CD8-positive, alpha-beta memory T cell (primary cell): Measurements from ENCODE around the gene DNAJC19. TPM values are rescaled to one million over a fixed set of nuclear protein-coding genes. Genes with fewer than 3 reads are reported as not detected.

Experiments used
- CTCF ChIA-PET: fragments of 350-600 bp; sonication (Branson Sonifier 250); formaldehyde crosslinking; loops from one replicate; lab custom pipeline; 2021; ENCODE audit warnings: antibody characterized with exemption; lab: Charles Lee
- POLR2A ChIA-PET: fragments of 350-600 bp; sonication (Branson Sonifier 250); formaldehyde crosslinking; loops from one replicate; lab custom pipeline; 2021; ENCODE audit warnings: antibody characterized with exemption; lab: Charles Lee
- DNase-seq, 5 donors: peaks; one replicate each; pipeline versions ENCODE4 v3.0.0 to v3.0.0-alpha.2; 2020 to 2022; ENCODE audit warnings: mixed read lengths in 1 of 5
- H3K27ac ChIP-seq: one replicate; pipeline ENCODE4 v1.7.0; 2013; ENCODE audit warnings: low read depth, mild to moderate bottlenecking, low read length, moderate library complexity
- H3K27me3 ChIP-seq: 2 replicates; pipeline ENCODE4 v1.7.0; 2013; ENCODE audit warnings: low read length, mild to moderate bottlenecking; ENCODE audit not compliant: insufficient read depth, poor library complexity, severe bottlenecking
- H3K36me3 ChIP-seq: 2 replicates; pipeline ENCODE4 v1.7.0; 2013; ENCODE audit warnings: mild to moderate bottlenecking, low read length, moderate library complexity; ENCODE audit not compliant: insufficient read depth
- H3K4me1 ChIP-seq: 2 replicates; pipeline ENCODE4 v1.7.0; 2013; ENCODE audit warnings: mild to moderate bottlenecking, low read length, moderate library complexity; ENCODE audit not compliant: insufficient read depth
- H3K4me3 ChIP-seq: 2 replicates; pipeline ENCODE4 v1.7.0; 2013; ENCODE audit warnings: mild to moderate bottlenecking, low read length
- H3K9me3 ChIP-seq: 2 replicates; pipeline ENCODE4 v1.7.0; 2013; ENCODE audit warnings: mild to moderate bottlenecking, low read length
- H3K27ac Mint-ChIP-seq, 8 donors: one replicate each; pipeline ENCODE4 v1.8.0; 2020 to 2021; ENCODE audit warnings: mixed read lengths in 8 of 8, mild to moderate bottlenecking in 6 of 8, inconsistent platforms in 3 of 8, moderate library complexity in 3 of 8
- H3K27me3 Mint-ChIP-seq, 2 donors: one replicate each; pipeline ENCODE4 v1.8.0; 2020 to 2021; ENCODE audit warnings: mixed read lengths in 2 of 2, mild to moderate bottlenecking in 1 of 2, moderate library complexity in 1 of 2
- H3K36me3 Mint-ChIP-seq, 3 donors: one replicate each; pipeline ENCODE4 v1.8.0; 2020 to 2021; ENCODE audit warnings: mixed read lengths in 3 of 3, inconsistent platforms in 1 of 3, mild to moderate bottlenecking in 1 of 3
- H3K4me1 Mint-ChIP-seq, 3 donors: one replicate each; pipeline ENCODE4 v1.8.0; 2020 to 2021; ENCODE audit warnings: mixed read lengths in 3 of 3, inconsistent platforms in 1 of 3, mild to moderate bottlenecking in 1 of 3
- H3K4me3 Mint-ChIP-seq, 7 donors: one replicate each; pipeline ENCODE4 v1.8.0; 2020 to 2021; ENCODE audit warnings: mixed read lengths in 7 of 7, mild to moderate bottlenecking in 6 of 7, moderate library complexity in 4 of 7, inconsistent platforms in 2 of 7
- H3K9me3 Mint-ChIP-seq, 5 donors: one replicate each; pipeline ENCODE4 v1.8.0; 2020 to 2022; ENCODE audit warnings: mixed read lengths in 5 of 5, mild to moderate bottlenecking in 3 of 5, moderate library complexity in 2 of 5, inconsistent platforms in 1 of 5
- polyA plus RNA-seq: library from polyadenylated mRNA; unstranded; fragments of 300-500 nt; fragmentation: Illumina TruSeq; gene quantifications from one replicate; pipeline ENCODE4 v1.2.3, GENCODE V29; 2021
- total RNA-seq, 2 experiments: library from RNA; stranded (reverse); gene quantifications; one replicate each; pipeline ENCODE4 v1.2.3, GENCODE V29; 2021

Gene DNAJC19
- total and polyA plus RNA-seq, 3 experiments from 2014 or later: 70.2 to 102 (median 72.0) TPM

GRCh38 chr3:180980611-180981010, 8.9 kb downstream of the DNAJC19 start:
- peaks cover 3 to 22% (median 18%) of the 10 kb centered on the region in 3 donors for H3K4me1 Mint-ChIP-seq
- no peak for DNase-seq
- POLR2A ChIA-PET: no interaction called here
- CTCF ChIA-PET: no interaction called here
- Histone ChIP-seq H3K27me3 (no peaks in the 10 kb centered on the region), H3K36me3 (peaks cover 14% of the 10 kb centered on the region), H3K4me3 (no peak overlapping the region), H3K4me1 (no peaks in the 10 kb centered on the region), H3K9me3 (no peaks in the 10 kb centered on the region), H3K27ac (no peak overlapping the region)
- H3K4me3 Mint-ChIP-seq: peak overlapping the region in 1 of 7 donors; percentile 51
- no peaks in the 10 kb centered on the region for H3K9me3 Mint-ChIP-seq
- H3K27me3 Mint-ChIP-seq: no peaks in the 10 kb centered on the region
- peaks cover 0 to 72% (median 8%) of the 10 kb centered on the region in 3 donors for H3K36me3 Mint-ChIP-seq
- peak overlapping the region in 4 of 8 donors; percentile 17 to 68 (median 48) for H3K27ac Mint-ChIP-seq

DNA sequence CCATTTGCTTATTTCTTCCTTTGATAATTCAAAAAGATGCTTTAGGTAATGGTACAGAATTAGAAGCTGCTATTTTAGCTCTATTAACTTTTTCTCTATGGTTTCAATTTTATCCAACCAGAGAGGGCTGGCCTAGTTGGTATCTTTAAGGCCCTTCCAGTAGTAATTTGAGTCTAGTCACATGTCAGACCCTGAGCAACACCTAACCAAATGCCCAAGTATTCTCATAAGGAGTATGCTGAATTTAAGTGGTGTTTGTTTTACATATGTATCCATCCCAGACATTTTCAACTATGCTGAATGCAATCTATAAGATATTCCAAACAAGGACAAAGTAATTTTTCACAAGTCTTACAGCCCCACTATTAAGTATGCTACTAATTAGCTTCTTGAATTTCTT, 9.6 kb downstream of the DNAJC19 start:
- Histone ChIP-seq H3K27ac (no peak overlapping the region), H3K27me3 (no peaks in the 10 kb centered on the region), H3K36me3 (peaks cover 13% of the 10 kb centered on the region), H3K4me1 (no peaks in the 10 kb centered on the region), H3K9me3 (no peaks in the 10 kb centered on the region), H3K4me3 (no peak overlapping the region)
- ChIA-PET POLR2A (no interaction called here), CTCF (no interaction called here)
- Mint-ChIP-seq H3K27me3 (no peaks in the 10 kb centered on the region), H3K4me1 (peaks cover 0 to 22% (median 18%) of the 10 kb centered on the region in 3 donors), H3K4me3 (no peak overlapping the region), H3K36me3 (peaks cover 0 to 71% (median 8%) of the 10 kb centered on the region in 3 donors), H3K9me3 (no peaks in the 10 kb centered on the region), H3K27ac (peak overlapping the region in 5 of 8 donors; percentile 8 to 68 (median 17))
- no peak for DNase-seq

DNA sequence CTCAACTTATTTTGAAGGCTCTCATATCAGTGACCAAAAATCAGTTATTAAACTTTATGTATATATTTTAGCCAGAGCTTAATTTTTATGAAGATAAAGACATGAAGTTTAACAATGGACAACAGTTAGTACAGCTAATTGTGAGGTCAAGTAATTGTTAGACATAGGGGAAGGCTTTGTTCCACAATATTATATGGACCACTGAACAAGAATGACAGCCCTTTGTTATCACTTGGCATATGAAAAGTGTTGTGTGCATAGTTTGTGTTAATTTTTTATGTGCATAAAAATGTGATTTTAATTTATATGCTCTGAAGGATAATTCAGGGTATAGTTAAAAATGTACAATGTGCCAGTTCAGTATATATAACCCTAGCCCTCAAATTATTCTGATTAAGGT, 12.0 kb downstream of the DNAJC19 start:
- H3K36me3 ChIP-seq: no peaks in the 10 kb centered on the region
- no peaks in the 10 kb centered on the region for H3K9me3 ChIP-seq
- Mint-ChIP-seq H3K27ac (peak overlapping the region in 2 of 8 donors; percentile 11 to 73), H3K36me3 (peaks cover 0 to 60% (median 6%) of the 10 kb centered on the region in 3 donors), H3K4me3 (no peak overlapping the region), H3K27me3 (no peaks in the 10 kb centered on the region), H3K9me3 (no peaks in the 10 kb centered on the region), H3K4me1 (peaks cover 0 to 12% (median 12%) of the 10 kb centered on the region in 3 donors)
- ChIA-PET POLR2A (no interaction called here), CTCF (no interaction called here)
- no peak overlapping the region for H3K27ac ChIP-seq
- no peaks in the 10 kb centered on the region for H3K27me3 ChIP-seq
- no peaks in the 10 kb centered on the region for H3K4me1 ChIP-seq
- no peak for DNase-seq
- H3K4me3 ChIP-seq: no peak overlapping the region

GRCh38 chr3:180974286-180974685, 15.2 kb downstream of the DNAJC19 start:
- no peaks in the 10 kb centered on the region for H3K27me3 Mint-ChIP-seq
- H3K36me3 Mint-ChIP-seq: peaks cover 0 to 70% (median 8%) of the 10 kb centered on the region in 3 donors
- Histone ChIP-seq H3K4me1 (no peaks in the 10 kb centered on the region), H3K4me3 (no peak overlapping the region), H3K27me3 (no peaks in the 10 kb centered on the region), H3K27ac (no peak overlapping the region), H3K36me3 (peaks cover 13% of the 10 kb centered on the region), H3K9me3 (no peaks in the 10 kb centered on the region)
- H3K27ac Mint-ChIP-seq: peak overlapping the region in 2 of 8 donors; percentile 26 to 36
- H3K4me3 Mint-ChIP-seq: no peak overlapping the region
- H3K9me3 Mint-ChIP-seq: no peaks in the 10 kb centered on the region
- POLR2A ChIA-PET: no interaction called here
- CTCF ChIA-PET: no interaction called here
- DNase-seq: no peak
- H3K4me1 Mint-ChIP-seq: peaks cover 0 to 4% (median 3%) of the 10 kb centered on the region in 3 donors

- peaks cover 2 to 69% (median 8%) of the 10 kb centered on the region in 3 donors for H3K36me3 Mint-ChIP-seq
- no peaks in the 10 kb centered on the region for H3K27me3 ChIP-seq
- no peak overlapping the region for H3K4me3 ChIP-seq
- H3K27ac ChIP-seq: no peak overlapping the region
- peaks cover 0 to 4% (median 3%) of the 10 kb centered on the region in 3 donors for H3K4me1 Mint-ChIP-seq
- H3K27ac Mint-ChIP-seq: no peak overlapping the region
- peaks cover 15% of the 10 kb centered on the region for H3K36me3 ChIP-seq
- no peaks in the 10 kb centered on the region for H3K27me3 Mint-ChIP-seq
- no peaks in the 10 kb centered on the region for H3K9me3 Mint-ChIP-seq
- no peaks in the 10 kb centered on the region for H3K9me3 ChIP-seq
- no peak overlapping the region for H3K4me3 Mint-ChIP-seq
- POLR2A ChIA-PET: no interaction called here
- H3K4me1 ChIP-seq: no peaks in the 10 kb centered on the region
- CTCF ChIA-PET: no interaction called here
- DNase-seq: no peak
Measured at GRCh38 chr3:180973543-180973942, 16.0 kb downstream of the DNAJC19 start.

- Histone ChIP-seq H3K27ac (no peak overlapping the region), H3K4me1 (no peaks in the 10 kb centered on the region), H3K9me3 (no peaks in the 10 kb centered on the region), H3K36me3 (peaks cover 22% of the 10 kb centered on the region), H3K4me3 (no peak overlapping the region), H3K27me3 (no peaks in the 10 kb centered on the region)
- H3K9me3 Mint-ChIP-seq: no peaks in the 10 kb centered on the region
- H3K36me3 Mint-ChIP-seq: peaks cover 5 to 73% (median 11%) of the 10 kb centered on the region in 3 donors
- CTCF ChIA-PET: no interaction called here
- no peak overlapping the region for H3K4me3 Mint-ChIP-seq
- no peaks in the 10 kb centered on the region for H3K27me3 Mint-ChIP-seq
- DNase-seq: no peak
- POLR2A ChIA-PET: no interaction called here
- H3K27ac Mint-ChIP-seq: peak overlapping the region in 1 of 8 donors; percentile 23
- peaks cover 2 to 6% (median 3%) of the 10 kb centered on the region in 3 donors for H3K4me1 Mint-ChIP-seq
Measured at GRCh38 chr3:180970931-180971330, 18.6 kb downstream of the DNAJC19 start.

- H3K36me3 ChIP-seq: peaks cover 29% of the 10 kb centered on the region
- peaks cover 0 to 20% (median 0%) of the 10 kb centered on the region in 3 donors for H3K4me1 Mint-ChIP-seq
- no peak overlapping the region for H3K27ac ChIP-seq
- DNase-seq: no peak
- H3K4me3 ChIP-seq: no peak overlapping the region
- H3K27ac Mint-ChIP-seq: no peak overlapping the region
- no peak overlapping the region for H3K4me3 Mint-ChIP-seq
- peaks cover 18 to 82% (median 21%) of the 10 kb centered on the region in 3 donors for H3K36me3 Mint-ChIP-seq
- POLR2A ChIA-PET: interaction anchor here (0.6 kb wide), 1 partner anchor 26 kb away, joined by 3 read pairs; no protein-coding TSS in a partner anchor
- H3K27me3 Mint-ChIP-seq: no peaks in the 10 kb centered on the region
- no peaks in the 10 kb centered on the region for H3K9me3 ChIP-seq
- H3K4me1 ChIP-seq: no peaks in the 10 kb centered on the region
- CTCF ChIA-PET: no interaction called here
- H3K27me3 ChIP-seq: no peaks in the 10 kb centered on the region
- no peaks in the 10 kb centered on the region for H3K9me3 Mint-ChIP-seq
Measured at GRCh38 chr3:180962530-180962929, 27.0 kb downstream of the DNAJC19 start.

DNA sequence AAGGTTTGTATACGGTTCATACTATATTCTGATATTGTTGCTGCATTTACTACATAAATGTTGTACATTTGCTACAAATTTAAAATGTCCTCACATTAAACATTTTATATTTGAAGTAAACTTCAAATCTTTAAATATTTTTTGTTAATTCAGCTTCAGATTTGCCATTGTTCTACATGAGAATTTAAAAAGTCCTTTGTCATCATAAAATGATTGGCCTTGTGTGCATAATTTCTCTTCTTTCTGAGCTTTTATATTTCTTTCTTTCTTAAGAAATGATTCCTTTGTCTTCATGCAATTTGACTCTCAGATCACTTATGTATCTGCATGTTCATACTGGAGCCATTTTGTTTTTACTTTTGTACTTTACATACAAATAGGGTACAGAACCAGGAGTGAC, 28.0 kb downstream of the DNAJC19 start:
- ChIA-PET POLR2A (no interaction called here), CTCF (no interaction called here)
- Histone ChIP-seq H3K4me3 (no peak overlapping the region), H3K9me3 (no peaks in the 10 kb centered on the region), H3K36me3 (peaks cover 33% of the 10 kb centered on the region), H3K4me1 (no peaks in the 10 kb centered on the region), H3K27ac (no peak overlapping the region), H3K27me3 (no peaks in the 10 kb centered on the region)
- H3K9me3 Mint-ChIP-seq: no peaks in the 10 kb centered on the region
- peaks cover 0 to 17% (median 0%) of the 10 kb centered on the region in 3 donors for H3K4me1 Mint-ChIP-seq
- DNase-seq: no peak
- peak overlapping the region in 1 of 8 donors; percentile 33 for H3K27ac Mint-ChIP-seq
- no peaks in the 10 kb centered on the region for H3K27me3 Mint-ChIP-seq
- peaks cover 19 to 82% (median 24%) of the 10 kb centered on the region in 3 donors for H3K36me3 Mint-ChIP-seq
- H3K4me3 Mint-ChIP-seq: no peak overlapping the region
